PFSK-1 (cell line): Measurements from ENCODE around the gene THSD4.

Experiments
- FOXP2 ChIP-seq: optimal IDR thresholded peaks from 2 replicates; pipeline ENCODE3; 2011; ENCODE audit warnings: borderline replicate concordance, control low read depth, inconsistent platforms; ENCODE audit not compliant: insufficient read depth; ENCODE audit errors: extremely low read length, extremely low read depth
- POLR2AphosphoS5 ChIP-seq: IDR thresholded peaks from 2 replicates; pipeline ENCODE4 v1.6.1; 2012; ENCODE audit warnings: low read depth, mild to moderate bottlenecking, control low read depth, low read length, moderate library complexity
- REST ChIP-seq, 2 experiments: IDR thresholded peaks; 2 replicates each; pipeline versions ENCODE4 v1.6.1 to v1.8.0; 2011 to 2012; ENCODE audit warnings: low read depth in 2 of 2, low read length in 2 of 2, control low read depth in 1 of 2, inconsistent platforms in 1 of 2, mild to moderate bottlenecking in 1 of 2, moderate library complexity in 1 of 2; ENCODE audit not compliant: insufficient read depth in 1 of 2
- SIN3A ChIP-seq: IDR thresholded peaks from 2 replicates; pipeline ENCODE4 v1.6.1; 2012; ENCODE audit warnings: mild to moderate bottlenecking, low read length, moderate library complexity, borderline replicate concordance; ENCODE audit not compliant: insufficient read depth
- TAF1 ChIP-seq: IDR thresholded peaks from 2 replicates; pipeline ENCODE4 v1.6.1; 2012; ENCODE audit warnings: low read length, control low read depth, borderline replicate concordance; ENCODE audit not compliant: insufficient read depth

Gene THSD4

GRCh38 chr15:71303977-71304376 lies 188.7 kb downstream of the THSD4 start:
- TF ChIP-seq SIN3A, result no peak
- TF ChIP-seq TAF1, result no peak
- no peak for TF ChIP-seq REST (IDR thresholded peaks at IDR 0.05; ENCODE audit: insufficient read depth in 1 of 2, low read depth in 2 of 2, low read length in 2 of 2)
- no peak for TF ChIP-seq POLR2AphosphoS5
- no peak for TF ChIP-seq FOXP2

GRCh38 chr15:71304681-71305080 lies 189.4 kb downstream of the THSD4 start:
- TF ChIP-seq POLR2AphosphoS5 (no peak), FOXP2 (no peak)

- no peak for TF ChIP-seq SIN3A
- TF ChIP-seq REST (IDR thresholded peaks at IDR 0.05; ENCODE audit: insufficient read depth in 1 of 2, low read depth in 2 of 2, low read length in 2 of 2), result no peak
- TF ChIP-seq TAF1, result no peak
- no peak for TF ChIP-seq FOXP2
- TF ChIP-seq POLR2AphosphoS5, result no peak
Observed at GRCh38 chr15:71306538-71306937, 191.3 kb downstream of the THSD4 start.

- TF ChIP-seq FOXP2 (no peak), REST (IDR thresholded peaks at IDR 0.05; ENCODE audit: insufficient read depth in 1 of 2, low read depth in 2 of 2, low read length in 2 of 2) (no peak), POLR2AphosphoS5 (no peak), TAF1 (no peak), SIN3A (no peak)
Observed at GRCh38 chr15:71312194-71312708, 197.0 kb downstream of the THSD4 start.

- no peak for TF ChIP-seq SIN3A
Observed at GRCh38 chr15:71312731-71313460, 197.6 kb downstream of the THSD4 start.

- TF ChIP-seq POLR2AphosphoS5, result no peak
- TF ChIP-seq FOXP2, result no peak
- TF ChIP-seq REST (IDR thresholded peaks at IDR 0.05; ENCODE audit: insufficient read depth in 1 of 2, low read depth in 2 of 2, low read length in 2 of 2), result no peak
- TF ChIP-seq SIN3A, result no peak
- no peak for TF ChIP-seq TAF1
Observed at GRCh38 chr15:71313806-71314205, 198.5 kb downstream of the THSD4 start.
